GM19438 (cell line): Measurements from ENCODE around the gene TBC1D17.
"Not testable (repeated sequence)": the region's sequence is repeated elsewhere in the genome, so short reads cannot be mapped to it uniquely, and the experiment has no call there.

Source experiments
- ATAC-seq: cut with Tn5 transposase; IDR thresholded peaks from one replicate; pipeline ENCODE4 v1.9.1; 2021; ENCODE audit warnings: low read depth; ENCODE audit not compliant: unreplicated experiment

Gene TBC1D17

GRCh38 chr19:49916839-49917733, 39.6 kb downstream of the TBC1D17 start:
- no peak for ATAC-seq

- no peak for ATAC-seq
Measured at GRCh38 chr19:49918089-49918488, 40.6 kb downstream of the TBC1D17 start.

- no peak for ATAC-seq
Measured at GRCh38 chr19:49920624-49921363, 43.3 kb downstream of the TBC1D17 start.

GRCh38 chr19:49921871-49922795, 44.6 kb downstream of the TBC1D17 start:
- no peak for ATAC-seq

- ATAC-seq, result no peak
Measured at GRCh38 chr19:49923055-49924003, 45.8 kb downstream of the TBC1D17 start.

GRCh38 chr19:49924004-49924880, 46.7 kb downstream of the TBC1D17 start:
- no peak for ATAC-seq

- not testable (repeated sequence) for ATAC-seq
Measured at GRCh38 chr19:49924881-49925210, 47.3 kb downstream of the TBC1D17 start.

- no peak for ATAC-seq
Measured at GRCh38 chr19:49925486-49925885, 48.0 kb downstream of the TBC1D17 start.

GRCh38 chr19:49926515-49926914, 49.0 kb downstream of the TBC1D17 start:
- ATAC-seq, result no peak

GRCh38 chr19:49927526-49928264, 50.2 kb downstream of the TBC1D17 start:
- ATAC-seq, result no peak

- peak; percentile 36 for ATAC-seq
Measured at GRCh38 chr19:49929121-49929610, 51.7 kb downstream of the TBC1D17 start, which contains the start of the genes ATF5 and NUP62. Gene ATF5 (plus strand): TSS chr19:49929205. CDS start chr19:49930851, 1,646 bp downstream. Gene NUP62 (minus strand): TSS chr19:49929504. CDS start chr19:49909807, 19,697 bp downstream.

- ATAC-seq, result peak; percentile 35
Measured at GRCh38 chr19:49929611-49930482, 52.3 kb downstream of the TBC1D17 start.

GRCh38 chr19:49930483-49931011, 53.0 kb downstream of the TBC1D17 start:
- no peak for ATAC-seq

GRCh38 chr19:49931293-49932040, 54.0 kb downstream of the TBC1D17 start:
- no peak for ATAC-seq

- ATAC-seq, result no peak
Measured at GRCh38 chr19:49932041-49932451, 54.5 kb downstream of the TBC1D17 start.

GRCh38 chr19:49932731-49933131, 55.2 kb downstream of the TBC1D17 start:
- no peak for ATAC-seq
